Measurements from ENCODE around the gene ARHGAP15. TPM values are rescaled to one million over a fixed set of nuclear protein-coding genes. Genes with fewer than 3 reads are reported as not detected.
A peak's percentile ranks its signal among the peaks of the same experiment; 100 is the strongest.

ARHGAP15 gene
- total RNA-seq, 8 experiments from 2014 or later: 0.29 to 1.3 (median 0.51) TPM; not detected in 2

GRCh38 chr2:143123911-143124310, 5.3 kb upstream of the ARHGAP15 start:
- no peak overlapping the region for H3K27ac ChIP-seq
- no peaks in the 10 kb centered on the region for H3K4me1 ChIP-seq (replicated peaks in 1 of 2)
- ATAC-seq (replicated peaks in 6 of 8): no peak
- H3K4me3 ChIP-seq: no peak overlapping the region
- in situ Hi-C loops (cut with MboI; ENCODE audit: low pct_unique_long_range_greater_than_20kb in 2 of 9, low sequenced_read_pairs in 9 of 9, unreplicated experiment in 9 of 9): loop anchor here in 1 of 9 experiments (25.0 kb wide), 1 partner anchor 88 kb away; no protein-coding TSS in a partner anchor
- 11 to 91% (median 43%) methylated on average over 2 to 4 of the region's 4 CpGs; no CpG with 5 or more reads in 1 of the 10 experiments for WGBS, 10 experiments

- WGBS, 10 experiments: 0 to 88% (median 35%) methylated on average over 1 to 2 of the region's 2 CpGs; no CpG with 5 or more reads in 2 of the 10 experiments
- H3K4me3 ChIP-seq: no peak overlapping the region
- ATAC-seq (replicated peaks in 6 of 8): no peak
- H3K4me1 ChIP-seq (replicated peaks in 1 of 2): no peaks in the 10 kb centered on the region
- H3K27ac ChIP-seq: no peak overlapping the region
- in situ Hi-C loops (cut with MboI; ENCODE audit: low pct_unique_long_range_greater_than_20kb in 2 of 9, low sequenced_read_pairs in 9 of 9, unreplicated experiment in 9 of 9): loop anchor here in 1 of 9 experiments (25.0 kb wide), 1 partner anchor 88 kb away; no protein-coding TSS in a partner anchor
Measured at GRCh38 chr2:143124445-143124844, 4.8 kb upstream of the ARHGAP15 start.

- no peak overlapping the region for H3K4me3 ChIP-seq
- ATAC-seq (replicated peaks in 6 of 8): no peak
- H3K4me1 ChIP-seq (replicated peaks in 1 of 2): no peaks in the 10 kb centered on the region
- in situ Hi-C loops (cut with MboI; ENCODE audit: low pct_unique_long_range_greater_than_20kb in 2 of 9, low sequenced_read_pairs in 9 of 9, unreplicated experiment in 9 of 9): no loop called here
- 28 to 100% (median 80%) methylated on average over 1 to 2 of the region's 2 CpGs; no CpG with 5 or more reads in 1 of the 10 experiments for WGBS, 10 experiments
- no peak overlapping the region for H3K27ac ChIP-seq
Measured at GRCh38 chr2:143125717-143126116, 3.5 kb upstream of the ARHGAP15 start.

- Histone ChIP-seq H3K4me1 (replicated peaks in 1 of 2) (no peaks in the 10 kb centered on the region), H3K27ac (no peak overlapping the region), H3K4me3 (no peak overlapping the region)
- WGBS, 10 experiments: 33 to 100% (median 59%) methylated on average over 1 to 2 of the region's 2 CpGs; no CpG with 5 or more reads in 4 of the 10 experiments
- ATAC-seq (replicated peaks in 6 of 8): no peak
- in situ Hi-C loops (cut with MboI; ENCODE audit: low pct_unique_long_range_greater_than_20kb in 2 of 9, low sequenced_read_pairs in 9 of 9, unreplicated experiment in 9 of 9): no loop called here
Measured at GRCh38 chr2:143132355-143132754, 3.1 kb downstream of the ARHGAP15 start.

GRCh38 chr2:143133783-143134182, 4.6 kb downstream of the ARHGAP15 start:
- H3K27ac ChIP-seq: no peak overlapping the region
- in situ Hi-C loops (cut with MboI; ENCODE audit: low pct_unique_long_range_greater_than_20kb in 2 of 9, low sequenced_read_pairs in 9 of 9, unreplicated experiment in 9 of 9): no loop called here
- 29 to 100% (median 80%) methylated on average over 1 to 2 of the region's 2 CpGs for WGBS, 10 experiments
- H3K4me1 ChIP-seq (replicated peaks in 1 of 2): no peaks in the 10 kb centered on the region
- no peak for ATAC-seq (replicated peaks in 6 of 8)
- H3K4me3 ChIP-seq: no peak overlapping the region

- Histone ChIP-seq H3K4me1 (replicated peaks in 1 of 2) (no peaks in the 10 kb centered on the region), H3K4me3 (no peak overlapping the region), H3K27ac (no peak overlapping the region)
- in situ Hi-C loops (cut with MboI; ENCODE audit: low pct_unique_long_range_greater_than_20kb in 2 of 9, low sequenced_read_pairs in 9 of 9, unreplicated experiment in 9 of 9): no loop called here
- 0 to 91% (median 75%) methylated on average over 1 to 3 of the region's 3 CpGs for WGBS, 10 experiments
- no peak for ATAC-seq (replicated peaks in 6 of 8)
Measured at GRCh38 chr2:143138292-143138691, 9.1 kb downstream of the ARHGAP15 start.

- in situ Hi-C loops (cut with MboI; ENCODE audit: low pct_unique_long_range_greater_than_20kb in 2 of 9, low sequenced_read_pairs in 9 of 9, unreplicated experiment in 9 of 9): no loop called here
- no peak overlapping the region for H3K4me3 ChIP-seq
- 87 to 100% (median 94%) methylated on average over 1 to 2 of the region's 2 CpGs; no CpG with 5 or more reads in 2 of the 10 experiments for WGBS, 10 experiments
- H3K4me1 ChIP-seq (replicated peaks in 1 of 2): no peaks in the 10 kb centered on the region
- H3K27ac ChIP-seq: no peak overlapping the region
- ATAC-seq (replicated peaks in 6 of 8): no peak
Measured at GRCh38 chr2:143139835-143140393, 10.7 kb downstream of the ARHGAP15 start.

- ATAC-seq (replicated peaks in 6 of 8): no peak
- H3K27ac ChIP-seq: no peak overlapping the region
- H3K4me1 ChIP-seq (replicated peaks in 1 of 2): no peaks in the 10 kb centered on the region
- in situ Hi-C loops (cut with MboI; ENCODE audit: low pct_unique_long_range_greater_than_20kb in 2 of 9, low sequenced_read_pairs in 9 of 9, unreplicated experiment in 9 of 9): no loop called here
- 0 to 100% (median 53%) methylated on average over 1 of the region's 1 CpG; no CpG with 5 or more reads in 2 of the 10 experiments for WGBS, 10 experiments
- H3K4me3 ChIP-seq: no peak overlapping the region
Measured at GRCh38 chr2:143140864-143141661, 11.8 kb downstream of the ARHGAP15 start.

- H3K27ac ChIP-seq: no peak overlapping the region
- ATAC-seq (replicated peaks in 6 of 8): no peak
- H3K4me1 ChIP-seq (replicated peaks in 1 of 2): no peaks in the 10 kb centered on the region
- no peak overlapping the region for H3K4me3 ChIP-seq
- in situ Hi-C loops (cut with MboI; ENCODE audit: low pct_unique_long_range_greater_than_20kb in 2 of 9, low sequenced_read_pairs in 9 of 9, unreplicated experiment in 9 of 9): no loop called here
- WGBS, 10 experiments: 0 to 92% (median 78%) methylated on average over 1 to 2 of the region's 2 CpGs
Measured at GRCh38 chr2:143142598-143142997, 13.4 kb downstream of the ARHGAP15 start.

GRCh38 chr2:143144813-143145455, 15.7 kb downstream of the ARHGAP15 start:
- Histone ChIP-seq H3K4me1 (replicated peaks in 1 of 2) (no peaks in the 10 kb centered on the region), H3K27ac (no peak overlapping the region), H3K4me3 (no peak overlapping the region)
- in situ Hi-C loops (cut with MboI; ENCODE audit: low pct_unique_long_range_greater_than_20kb in 2 of 9, low sequenced_read_pairs in 9 of 9, unreplicated experiment in 9 of 9): no loop called here
- WGBS, 10 experiments: 53 to 100% (median 94%) methylated on average over 2 to 3 of the region's 3 CpGs
- peak in 3 of 8 experiments; percentile 86 to 91 (median 90) for ATAC-seq (replicated peaks in 6 of 8)

- ATAC-seq (replicated peaks in 6 of 8): no peak
- H3K4me1 ChIP-seq (replicated peaks in 1 of 2): no peaks in the 10 kb centered on the region
Measured at GRCh38 chr2:143146366-143146765, 17.1 kb downstream of the ARHGAP15 start.

GRCh38 chr2:143146815-143147530, 17.8 kb downstream of the ARHGAP15 start:
- Histone ChIP-seq H3K4me1 (replicated peaks in 1 of 2) (no peaks in the 10 kb centered on the region), H3K4me3 (no peak overlapping the region), H3K27ac (no peak overlapping the region)
- no peak for ATAC-seq (replicated peaks in 6 of 8)
- in situ Hi-C loops (cut with MboI; ENCODE audit: low pct_unique_long_range_greater_than_20kb in 2 of 9, low sequenced_read_pairs in 9 of 9, unreplicated experiment in 9 of 9): no loop called here
- WGBS, 10 experiments: 62 to 100% (median 92%) methylated on average over 1 to 7 of the region's 7 CpGs

More at GRCh38 chr2:143146366-143146765, 17.1 kb downstream of the ARHGAP15 start:
- 0 to 100% (median 80%) methylated on average over 1 of the region's 1 CpG; no CpG with 5 or more reads in 1 of the 10 experiments for WGBS, 10 experiments
- in situ Hi-C loops (cut with MboI; ENCODE audit: low pct_unique_long_range_greater_than_20kb in 2 of 9, low sequenced_read_pairs in 9 of 9, unreplicated experiment in 9 of 9): no loop called here
- no peak overlapping the region for H3K27ac ChIP-seq
- H3K4me3 ChIP-seq: no peak overlapping the region

GRCh38 chr2:143148011-143148410, 18.8 kb downstream of the ARHGAP15 start:
- Histone ChIP-seq H3K4me3 (no peak overlapping the region), H3K4me1 (replicated peaks in 1 of 2) (no peaks in the 10 kb centered on the region), H3K27ac (no peak overlapping the region)
- in situ Hi-C loops (cut with MboI; ENCODE audit: low pct_unique_long_range_greater_than_20kb in 2 of 9, low sequenced_read_pairs in 9 of 9, unreplicated experiment in 9 of 9): no loop called here
- no peak for ATAC-seq (replicated peaks in 6 of 8)

All from motor neuron (in vitro differentiated cells).